ENCODE data around the gene INHBC.

Gene INHBC

GRCh38 chr12:57455374-57456144 is 21.0 kb downstream of the INHBC start:
- no peak for DNase-seq

GRCh38 chr12:57456145-57456700 is 21.6 kb downstream of the INHBC start:
- DNase-seq, result no peak

- no peak for DNase-seq
Measured at GRCh38 chr12:57456737-57457490, 22.3 kb downstream of the INHBC start.

GRCh38 chr12:57458665-57459054 is 24.1 kb downstream of the INHBC start:
- no peak for DNase-seq

- peak; percentile 86 for DNase-seq
Measured at GRCh38 chr12:57459055-57459749, 24.6 kb downstream of the INHBC start.

- DNase-seq, result no peak
Measured at GRCh38 chr12:57459750-57460467, 25.3 kb downstream of the INHBC start, which contains the start of gene GLI1. TSS of gene GLI1 (plus strand) at chr12:57459785. CDS start at chr12:57463692, 3,907 bp downstream.

GRCh38 chr12:57460468-57460784 is 25.8 kb downstream of the INHBC start:
- DNase-seq, result no peak

- DNase-seq, result no peak
Measured at GRCh38 chr12:57460841-57461275, 26.3 kb downstream of the INHBC start.

GRCh38 chr12:57461276-57461916 is 26.8 kb downstream of the INHBC start:
- no peak for DNase-seq

GRCh38 chr12:57461917-57462250 is 27.3 kb downstream of the INHBC start:
- no peak for DNase-seq

GRCh38 chr12:57462251-57462911 is 27.8 kb downstream of the INHBC start:
- DNase-seq, result peak; percentile 62

- DNase-seq, result no peak
Measured at GRCh38 chr12:57462912-57463253, 28.3 kb downstream of the INHBC start.

- no peak for DNase-seq
Measured at GRCh38 chr12:57464569-57464968, 30.0 kb downstream of the INHBC start.

GRCh38 chr12:57465030-57465746 is 30.6 kb downstream of the INHBC start:
- DNase-seq, result no peak

- DNase-seq, result no peak
Measured at GRCh38 chr12:57465747-57466505, 31.3 kb downstream of the INHBC start.

- no peak for DNase-seq
Measured at GRCh38 chr12:57467212-57467874, 32.8 kb downstream of the INHBC start.

- no peak for DNase-seq
Measured at GRCh38 chr12:57467915-57468314, 33.3 kb downstream of the INHBC start.

- no peak for DNase-seq
Measured at GRCh38 chr12:57469296-57470164, 34.9 kb downstream of the INHBC start.

Data from NCI-H1048 (cell line).